Brain microvascular endothelial cell (primary cell): ENCODE data around the gene SCAI.
"Not testable (repeated sequence)": the region's sequence is repeated elsewhere in the genome, so short reads cannot be mapped to it uniquely, and the experiment has no call there.

Experiments
- DNase-seq: peaks from one replicate; pipeline ENCODE4 v3.0.0-alpha.2; 2020
- H3K27ac ChIP-seq: fragments of 250-450 bp; sonication (Bioruptor Pico); 2 replicates; pipeline ENCODE4 v1.5.1; 2020; ENCODE audit warnings: mild to moderate bottlenecking, moderate library complexity
- H3K27me3 ChIP-seq: fragments of 250-450 bp; sonication (Bioruptor Pico); replicated peaks from 2 replicates; pipeline ENCODE4 v1.5.1; 2020; ENCODE audit warnings: mild to moderate bottlenecking
- H3K36me3 ChIP-seq: fragments of 250-450 bp; sonication (Bioruptor Pico); replicated peaks from 2 replicates; pipeline ENCODE4 v1.5.1; 2020; ENCODE audit warnings: mild to moderate bottlenecking
- H3K4me3 ChIP-seq: 2 replicates; pipeline ENCODE4 v1.5.1; 2011; ENCODE audit warnings: low read depth, mild to moderate bottlenecking, control low read depth, low read length, moderate library complexity
- CTCF ChIP-seq: IDR thresholded peaks from 2 replicates; pipeline ENCODE4 v1.5.1; 2011; ENCODE audit warnings: low read depth, mild to moderate bottlenecking, moderate library complexity, low read length, control low read depth, inconsistent platforms; ENCODE audit errors: missing control alignments
- in situ Hi-C: cut with HindIII; loops from 2 replicates; pipeline ENCODE4 v1.10.0; 2017; ENCODE audit warnings: low sequenced_read_pairs, low pct_ligation_motif_present

Gene SCAI

GRCh38 chr9:125183054-125183453 is 39.7 kb upstream of the SCAI start:
- no peak overlapping the region for H3K4me3 ChIP-seq
- in situ Hi-C loops, result no loop called here
- TF ChIP-seq CTCF, result no peak
- peak; percentile 32 for DNase-seq
- H3K27ac ChIP-seq, result no peak overlapping the region
- H3K27me3 ChIP-seq, result no peaks in the 10 kb centered on the region
- no peaks in the 10 kb centered on the region for H3K36me3 ChIP-seq

GRCh38 chr9:125181756-125182155 is 38.4 kb upstream of the SCAI start:
- H3K36me3 ChIP-seq, H3K27ac ChIP-seq, DNase-seq, H3K27me3 ChIP-seq, H3K4me3 ChIP-seq, in situ Hi-C loops: not testable (repeated sequence)

- DNase-seq, result no peak
- no peak for TF ChIP-seq CTCF
- H3K27ac ChIP-seq, result no peak overlapping the region
Observed at GRCh38 chr9:125180876-125181275, 37.5 kb upstream of the SCAI start.

GRCh38 chr9:125179776-125180175 is 36.4 kb upstream of the SCAI start:
- H3K27me3 ChIP-seq, H3K27ac ChIP-seq, H3K36me3 ChIP-seq, DNase-seq, in situ Hi-C loops, H3K4me3 ChIP-seq: not testable (repeated sequence)

More at GRCh38 chr9:125180876-125181275, 37.5 kb upstream of the SCAI start:
- H3K4me3 ChIP-seq, result no peak overlapping the region
- no peaks in the 10 kb centered on the region for H3K36me3 ChIP-seq
- in situ Hi-C loops, result no loop called here
- H3K27me3 ChIP-seq, result no peaks in the 10 kb centered on the region

GRCh38 chr9:125177888-125178287 is 34.6 kb upstream of the SCAI start:
- Histone ChIP-seq H3K27ac (no peak overlapping the region), H3K4me3 (no peak overlapping the region), H3K27me3 (no peaks in the 10 kb centered on the region), H3K36me3 (no peaks in the 10 kb centered on the region)
- no peak for DNase-seq
- TF ChIP-seq CTCF, result no peak
- in situ Hi-C loops, result no loop called here

GRCh38 chr9:125176636-125177035 is 33.3 kb upstream of the SCAI start:
- H3K27ac ChIP-seq, result no peak overlapping the region
- no peak overlapping the region for H3K4me3 ChIP-seq
- H3K27me3 ChIP-seq, result no peaks in the 10 kb centered on the region
- in situ Hi-C loops, result no loop called here
- DNase-seq, result no peak
- no peak for TF ChIP-seq CTCF
- no peaks in the 10 kb centered on the region for H3K36me3 ChIP-seq

GRCh38 chr9:125172031-125172755 is 28.9 kb upstream of the SCAI start:
- no peak overlapping the region for H3K27ac ChIP-seq
- in situ Hi-C loops, result no loop called here
- H3K36me3 ChIP-seq, result no peaks in the 10 kb centered on the region
- H3K27me3 ChIP-seq, result no peaks in the 10 kb centered on the region
- no peak for TF ChIP-seq CTCF
- no peak for DNase-seq
- H3K4me3 ChIP-seq, result no peak overlapping the region
